Stimulated activated CD4-positive, alpha-beta T cell treated with anti-CD3 and anti-CD28 coated beads, Interleukin-15, amount 100 ng/mL, for 48 hours (primary cell): Measurements from ENCODE around the gene NFIA.

Source experiments
- DNase-seq, 2 donors: peaks; one replicate each; pipeline ENCODE4 v3.0.0-alpha.2; 2020; ENCODE audit warnings: low read depth in 2 of 2

Gene NFIA

DNA sequence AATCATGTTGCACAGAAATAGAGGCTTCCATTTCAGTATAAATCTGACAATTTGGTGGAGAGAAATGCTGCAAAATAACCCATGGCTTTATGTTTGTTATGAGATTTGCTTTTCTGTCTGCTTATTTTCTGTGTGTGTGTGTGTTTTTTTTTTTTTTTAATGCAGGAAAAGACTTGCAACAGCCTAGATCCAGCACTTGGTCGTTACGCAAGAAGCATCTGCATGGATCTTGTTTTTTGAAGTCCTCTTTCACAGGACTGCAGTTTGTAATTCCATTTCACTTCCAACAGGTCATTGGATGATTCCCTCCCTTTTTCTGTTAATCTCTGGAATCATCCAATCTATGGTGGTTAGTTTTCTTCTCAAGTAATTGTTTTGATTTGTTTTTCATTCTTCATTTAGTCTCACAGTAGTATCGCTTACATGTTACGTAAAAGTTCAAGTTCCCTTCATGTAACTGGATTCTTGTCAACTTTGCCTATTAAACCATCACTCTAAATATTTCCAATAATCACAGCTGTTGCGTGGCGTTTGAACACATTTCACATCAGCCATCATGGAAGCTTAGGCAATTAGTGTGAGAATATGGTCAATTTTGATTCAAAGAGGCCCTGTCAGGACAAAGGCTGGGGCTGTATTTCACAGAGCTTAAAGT, 312.9 kb downstream of the NFIA start:
- DNase-seq: no peak

DNA sequence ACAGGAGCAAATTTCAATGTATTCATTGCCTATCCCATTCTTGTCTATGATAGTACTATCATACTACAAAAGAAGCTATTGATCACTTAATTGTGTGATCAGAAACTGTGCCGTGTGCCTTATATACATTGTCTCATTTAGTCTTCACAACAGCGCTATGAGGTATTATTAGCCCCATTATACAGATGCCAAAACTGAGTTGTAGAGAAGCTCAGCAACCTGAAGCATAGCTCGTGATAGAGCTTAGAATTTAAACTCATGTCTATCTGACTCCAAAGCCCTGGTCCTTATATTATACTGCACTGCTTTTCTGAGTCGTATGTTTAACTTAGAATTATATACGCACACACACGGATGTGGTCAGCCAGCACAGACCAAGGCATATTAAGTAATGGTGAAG, 315.1 kb downstream of the NFIA start:
- DNase-seq: no peak

DNA sequence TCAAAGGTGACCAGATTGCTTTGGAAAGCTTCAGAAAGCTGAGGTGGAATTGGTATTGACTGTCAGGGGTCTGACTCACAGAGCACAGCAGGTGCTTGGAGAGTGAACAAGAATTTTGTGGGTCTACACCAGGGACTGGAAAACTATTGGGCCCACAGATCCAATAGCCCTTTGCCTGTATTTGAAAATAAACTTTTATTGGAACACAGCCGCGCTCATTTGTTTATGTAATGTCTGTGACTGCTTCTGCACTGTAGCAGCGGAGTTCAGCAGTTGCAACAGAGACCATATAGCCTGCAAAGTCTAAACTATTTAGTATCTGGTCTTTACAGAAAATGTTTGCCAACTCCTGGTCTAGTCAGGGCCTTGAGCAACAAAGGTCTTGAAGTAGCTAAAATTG, 315.6 kb downstream of the NFIA start:
- no peak for DNase-seq

DNA sequence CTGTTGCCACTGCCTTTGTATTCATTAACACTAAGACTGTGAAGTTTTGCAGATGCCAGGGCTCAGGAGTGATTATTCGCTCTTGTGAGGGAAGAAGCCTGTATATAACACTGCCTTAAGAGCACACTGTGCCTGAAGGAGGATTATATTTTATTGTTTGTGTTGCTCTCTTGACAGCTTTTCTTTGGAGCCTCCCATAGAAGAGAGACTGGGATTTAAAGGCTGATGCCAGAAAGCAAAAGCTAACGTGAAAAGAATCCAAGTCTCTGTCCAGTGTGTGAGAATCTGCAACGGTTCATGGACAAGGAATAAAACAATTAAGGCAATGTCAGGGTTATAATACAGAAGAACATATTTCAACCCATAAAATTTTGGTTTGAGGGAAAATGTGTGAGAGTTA, 316.8 kb downstream of the NFIA start:
- DNase-seq: no peak

DNA sequence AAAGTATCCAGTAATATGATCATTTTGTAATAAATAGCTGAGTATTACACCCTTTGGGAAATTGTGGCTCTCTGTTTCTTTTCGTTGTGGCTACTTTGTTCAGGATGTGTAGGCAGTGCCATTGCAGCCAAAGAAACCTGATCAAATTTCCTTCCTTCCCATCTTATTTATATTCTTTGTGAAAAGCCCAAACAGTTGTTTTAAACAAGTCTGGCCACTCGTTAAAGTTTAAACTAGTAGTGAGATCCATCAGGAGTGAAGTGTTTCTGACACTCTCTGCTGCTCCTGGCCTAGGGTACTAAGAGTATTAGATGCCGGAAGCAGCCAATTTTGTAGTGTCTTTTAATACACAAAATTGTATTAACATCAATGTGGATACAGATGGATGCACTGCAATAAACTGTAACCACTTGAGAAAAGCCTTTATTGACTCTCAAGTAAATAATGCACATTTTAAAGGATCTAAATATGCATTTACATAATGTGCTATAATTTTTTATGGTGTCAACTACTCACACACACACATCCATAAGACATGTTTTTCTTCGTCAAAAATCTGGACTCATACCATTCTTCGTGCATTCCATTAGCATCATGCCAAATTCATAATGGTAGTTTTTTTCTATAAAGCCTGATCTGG, 317.9 kb downstream of the NFIA start:
- DNase-seq: no peak

DNA sequence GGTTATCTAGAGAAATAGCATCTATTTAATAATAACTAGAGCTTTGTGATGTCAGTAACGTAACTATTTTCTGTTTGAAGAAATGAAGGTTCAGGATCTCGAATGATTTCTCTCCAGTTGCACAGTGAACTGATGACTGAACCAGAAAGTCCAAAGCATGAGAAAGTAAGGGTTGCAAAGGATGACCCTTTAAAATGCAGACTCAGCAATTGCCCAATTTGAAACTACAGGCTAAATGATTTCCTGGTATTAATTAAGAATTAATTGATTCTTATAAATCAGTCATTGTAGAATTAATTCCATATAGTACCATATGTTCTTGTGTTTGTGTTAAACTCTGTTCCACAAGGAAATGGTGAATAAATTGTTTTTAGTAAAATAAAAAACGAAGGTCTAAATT, 318.6 kb downstream of the NFIA start:
- DNase-seq: no peak

DNA sequence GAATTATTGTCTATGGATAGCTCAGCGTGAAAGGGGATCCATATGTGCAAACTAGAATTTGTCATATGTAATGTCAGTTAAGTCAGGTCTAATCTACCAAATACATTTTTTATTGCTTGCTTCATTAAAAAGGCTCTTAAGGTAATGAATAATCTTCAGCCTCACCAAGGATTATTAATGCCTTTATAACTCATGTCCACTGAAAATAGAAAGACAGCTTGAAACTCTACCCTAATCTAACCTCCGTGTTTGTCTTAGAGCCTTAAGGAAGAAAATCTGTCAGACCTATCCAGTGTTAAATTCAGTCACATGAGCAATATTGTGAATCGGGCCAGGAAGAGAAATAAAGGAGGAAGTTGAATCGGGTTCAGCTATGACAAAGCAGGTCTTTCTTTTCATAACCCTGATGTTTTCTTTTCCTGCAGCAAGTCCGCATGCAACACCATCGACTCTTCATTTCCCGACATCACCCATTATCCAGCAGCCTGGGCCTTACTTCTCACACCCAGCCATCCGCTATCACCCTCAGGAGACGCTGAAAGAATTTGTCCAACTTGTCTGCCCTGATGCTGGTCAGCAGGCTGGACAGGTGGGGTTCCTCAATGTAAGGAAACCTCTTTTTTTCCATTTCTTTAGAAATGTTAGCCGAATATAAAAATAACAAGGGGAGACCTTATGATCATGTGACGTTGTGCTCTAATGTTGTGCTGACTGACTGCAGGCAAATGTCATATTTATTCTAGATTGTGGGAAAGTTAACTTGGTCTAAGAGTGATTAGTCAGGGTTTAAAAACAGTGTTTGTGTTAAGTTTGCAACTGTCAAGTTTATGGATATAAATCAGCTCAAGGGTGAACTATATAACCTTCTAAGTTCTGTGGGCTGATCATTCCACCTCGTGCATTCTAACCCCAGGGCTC, 321.6 kb downstream of the NFIA start:
- no peak for DNase-seq

DNA sequence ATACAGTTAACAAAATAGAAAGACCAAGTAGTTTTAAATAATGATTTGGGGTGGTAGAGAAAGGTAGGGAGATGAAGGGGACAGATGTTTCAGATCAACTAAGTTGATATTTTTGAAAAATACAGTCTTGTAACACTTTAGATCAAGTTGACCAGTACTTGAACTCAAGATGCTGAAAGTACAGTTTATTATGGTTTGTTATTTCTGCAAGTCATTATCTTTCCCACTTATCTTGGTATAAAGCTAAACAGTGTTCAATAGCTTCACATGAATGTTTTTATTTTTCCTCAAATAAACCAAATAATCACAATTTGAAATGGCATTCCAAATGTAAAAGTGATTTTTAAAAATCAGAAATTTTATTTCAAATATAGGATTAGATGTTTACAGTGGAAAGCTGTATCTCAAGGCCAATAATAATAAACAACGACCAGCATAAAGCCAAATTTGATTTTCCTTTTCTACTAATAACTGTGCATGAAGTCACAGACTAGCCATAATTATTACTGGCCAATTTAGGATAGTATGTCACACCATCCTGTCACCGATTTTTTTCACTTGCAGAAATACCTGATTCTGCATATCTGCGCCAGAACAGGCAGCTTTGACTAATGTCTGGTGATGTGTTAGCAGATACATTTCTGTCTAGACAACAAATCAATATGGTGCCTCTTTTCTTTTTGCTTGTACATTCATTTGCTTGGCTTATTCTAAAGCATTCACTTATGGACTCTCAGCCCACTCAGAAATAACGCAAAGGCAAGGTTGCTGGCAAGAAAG, 322.4 kb downstream of the NFIA start:
- no peak for DNase-seq

DNA sequence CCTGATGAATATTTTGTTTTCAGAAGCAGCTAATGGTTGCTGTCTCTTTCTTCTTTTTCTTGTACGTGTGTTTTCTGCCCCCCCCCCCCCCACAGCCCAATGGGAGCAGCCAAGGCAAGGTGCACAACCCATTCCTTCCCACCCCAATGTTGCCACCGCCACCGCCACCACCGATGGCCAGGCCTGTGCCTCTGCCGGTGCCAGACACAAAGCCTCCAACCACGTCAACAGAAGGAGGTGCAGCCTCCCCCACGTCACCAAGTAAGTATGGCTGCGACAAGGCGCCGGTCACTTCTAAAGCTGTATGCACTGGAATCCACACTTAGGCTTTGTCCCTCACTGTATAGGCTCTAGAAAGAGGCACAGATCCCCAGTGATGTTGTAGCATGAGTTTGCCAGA, 324.1 kb downstream of the NFIA start:
- no peak for DNase-seq

DNA sequence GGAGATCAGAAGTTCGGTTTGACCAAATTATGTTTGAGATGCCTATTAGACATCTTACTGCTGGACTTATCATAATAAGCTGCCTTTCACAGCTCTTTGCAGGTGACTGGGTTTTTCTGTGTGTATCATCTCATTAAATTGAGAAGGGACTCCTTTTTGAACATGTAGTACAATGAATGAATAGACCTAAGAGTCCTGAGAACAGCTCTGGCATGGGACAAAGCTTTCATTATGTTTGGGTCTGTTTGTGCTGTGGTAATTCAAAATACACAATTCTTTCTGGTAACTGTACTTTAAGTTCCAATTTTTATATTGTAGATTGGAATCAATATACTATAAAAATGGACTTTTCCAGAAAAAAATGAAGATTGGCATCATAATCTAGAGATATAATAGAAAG, 330.2 kb downstream of the NFIA start:
- no peak for DNase-seq

DNA sequence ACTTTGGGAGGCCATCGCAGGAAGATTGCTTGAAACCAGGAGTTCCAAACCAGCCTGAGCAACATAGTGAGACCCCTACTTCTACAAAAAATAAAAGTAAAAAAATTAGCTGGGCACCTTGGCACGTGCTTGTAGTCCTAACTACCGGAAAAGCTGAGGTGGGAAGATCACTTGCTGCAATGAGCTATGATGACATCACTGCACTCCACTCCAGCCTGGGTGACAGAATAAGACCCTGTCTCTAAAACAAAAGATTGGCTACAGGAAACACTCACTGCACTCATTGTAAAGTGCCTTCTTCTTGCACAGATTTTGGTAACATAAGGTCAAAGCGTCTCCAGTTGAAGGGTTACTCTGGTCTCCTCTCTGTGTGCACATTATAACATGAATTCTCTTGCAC, 336.8 kb downstream of the NFIA start:
- DNase-seq: no peak

DNA sequence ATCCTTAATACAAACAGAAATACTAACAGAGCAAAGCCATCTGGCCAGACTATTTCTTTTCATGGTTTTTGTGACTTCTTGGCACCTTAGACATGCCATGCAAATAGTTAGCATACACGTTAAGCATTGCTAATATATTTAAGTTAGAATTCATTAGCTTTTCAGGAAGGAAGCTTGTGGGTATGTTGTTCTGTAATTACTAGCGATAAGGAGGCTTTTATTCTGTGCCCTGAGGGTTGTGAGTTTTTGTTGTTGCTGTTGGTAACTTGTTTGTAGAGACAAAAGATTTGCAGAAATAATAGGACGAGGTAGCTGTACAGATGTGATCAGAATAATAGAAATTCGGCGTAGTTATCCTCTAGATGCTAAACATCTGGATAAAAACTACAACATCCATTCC, 337.3 kb downstream of the NFIA start:
- no peak for DNase-seq

DNA sequence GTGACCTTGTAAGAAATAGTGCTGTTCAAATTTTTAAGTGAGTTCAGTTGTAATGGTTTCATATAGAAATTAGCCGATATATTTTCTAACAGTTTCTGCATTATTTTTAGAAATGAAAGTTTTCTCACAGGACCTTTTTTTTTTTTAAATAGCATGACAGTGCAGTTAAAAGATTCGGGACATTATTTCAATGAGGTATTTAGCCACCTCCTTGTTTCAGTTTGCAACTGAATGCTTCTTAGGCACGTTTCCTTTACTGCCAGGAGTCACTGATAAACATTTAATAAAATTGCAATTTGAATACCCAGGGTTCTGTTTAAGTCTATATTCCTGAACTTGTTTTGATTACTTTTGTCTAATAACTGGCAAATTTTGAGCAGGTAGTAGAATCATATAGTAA, 337.9 kb downstream of the NFIA start:
- DNase-seq: no peak

DNA sequence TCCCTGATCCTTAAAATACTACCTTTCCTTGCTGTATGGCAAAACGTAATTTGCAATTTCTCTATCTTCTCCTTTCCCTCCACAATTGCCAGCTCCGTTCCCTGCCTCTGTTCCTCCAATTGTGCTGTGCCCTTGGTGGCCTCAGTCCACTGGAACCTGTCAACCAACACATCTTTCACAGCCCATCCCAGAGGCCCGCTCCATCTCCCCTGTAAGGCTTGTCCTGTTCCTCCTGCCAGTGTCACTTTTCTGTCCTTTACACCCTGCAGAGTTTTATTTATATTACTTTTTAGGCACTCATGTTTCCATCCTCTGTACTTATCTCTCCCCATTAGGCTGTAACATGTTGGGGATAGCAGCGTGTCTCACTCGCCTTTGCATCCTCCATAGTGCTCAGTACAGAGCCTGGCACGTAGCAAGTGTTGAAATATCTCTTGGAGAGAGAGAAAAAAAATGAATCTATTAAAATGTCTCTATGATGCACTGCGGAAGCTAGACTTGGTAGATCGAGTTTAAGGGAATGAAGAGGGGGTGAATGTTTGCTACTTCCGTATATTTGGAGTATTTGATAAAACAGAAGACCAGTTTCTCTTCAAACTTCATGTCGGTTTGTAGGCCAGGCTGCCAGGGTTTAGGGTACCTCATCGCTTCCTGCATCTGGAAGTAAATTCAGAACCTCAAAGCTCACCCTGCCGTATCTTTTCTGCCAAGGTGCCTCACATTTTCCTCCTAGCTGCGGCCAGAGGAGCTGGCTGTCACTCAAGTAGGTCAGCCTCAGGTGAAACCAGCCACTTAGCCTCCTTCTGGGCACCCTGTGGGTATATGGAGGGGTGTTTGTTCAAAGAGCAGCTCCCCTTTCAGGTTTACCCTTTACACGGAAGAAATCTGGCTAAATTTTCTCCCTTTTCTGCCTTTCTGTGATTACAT, 338.8 kb downstream of the NFIA start:
- no peak for DNase-seq

DNA sequence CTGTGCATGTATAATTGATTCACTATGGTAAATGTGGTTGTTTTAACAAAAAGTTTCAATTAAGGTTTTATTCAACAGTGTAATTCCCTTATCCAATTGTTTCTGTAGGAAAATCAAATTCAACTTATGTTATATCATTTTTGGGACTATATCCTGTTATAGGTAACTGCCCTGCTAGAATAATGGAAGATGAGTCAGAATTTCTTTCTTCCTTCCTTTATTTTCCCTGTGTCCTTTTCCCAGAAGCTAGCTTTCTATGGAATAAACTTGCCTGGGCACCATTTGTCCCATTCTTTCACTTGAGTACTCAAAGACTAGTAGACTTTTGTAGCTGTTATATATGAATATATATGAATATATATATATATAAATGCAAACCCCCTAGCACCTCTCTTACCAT, 341.3 kb downstream of the NFIA start:
- no peak for DNase-seq

DNA sequence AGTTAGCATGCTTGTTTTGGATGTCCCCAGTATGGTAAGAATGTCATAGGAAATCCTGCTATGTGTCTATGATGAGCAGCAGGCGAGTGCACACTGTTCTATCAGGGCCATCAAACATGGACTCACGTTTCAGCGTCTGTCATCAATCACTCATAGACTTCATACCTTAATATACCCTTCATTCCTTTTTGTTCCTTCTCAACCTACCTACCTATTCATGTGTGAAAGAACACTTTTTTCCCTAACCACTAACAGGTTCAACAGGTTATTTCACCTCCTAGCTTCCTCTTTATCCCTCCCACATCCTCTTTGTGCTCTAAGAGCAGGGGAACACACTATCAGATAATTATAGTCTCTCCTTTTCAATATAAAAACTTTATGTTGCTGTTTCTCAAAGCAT, 342.0 kb downstream of the NFIA start:
- DNase-seq: no peak

DNA sequence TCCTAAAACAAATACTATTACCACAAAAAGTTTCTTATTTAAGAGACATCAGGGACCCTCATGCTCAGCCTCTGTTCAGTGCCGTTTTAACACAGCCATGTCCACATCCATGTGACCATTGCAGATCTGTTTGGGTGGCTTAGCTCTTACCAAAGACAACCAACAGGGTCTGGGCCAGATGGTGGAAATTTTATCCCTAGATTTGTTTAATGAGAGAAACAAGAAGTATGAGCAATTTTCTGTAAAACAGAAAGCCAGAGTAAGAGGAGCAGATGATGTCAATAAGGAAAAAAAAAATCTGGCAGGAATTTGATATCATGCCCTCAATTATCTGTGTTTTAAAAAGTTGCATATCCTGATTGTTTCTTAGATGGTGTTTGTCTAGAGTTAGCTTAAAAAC, 342.7 kb downstream of the NFIA start:
- no peak for DNase-seq

DNA sequence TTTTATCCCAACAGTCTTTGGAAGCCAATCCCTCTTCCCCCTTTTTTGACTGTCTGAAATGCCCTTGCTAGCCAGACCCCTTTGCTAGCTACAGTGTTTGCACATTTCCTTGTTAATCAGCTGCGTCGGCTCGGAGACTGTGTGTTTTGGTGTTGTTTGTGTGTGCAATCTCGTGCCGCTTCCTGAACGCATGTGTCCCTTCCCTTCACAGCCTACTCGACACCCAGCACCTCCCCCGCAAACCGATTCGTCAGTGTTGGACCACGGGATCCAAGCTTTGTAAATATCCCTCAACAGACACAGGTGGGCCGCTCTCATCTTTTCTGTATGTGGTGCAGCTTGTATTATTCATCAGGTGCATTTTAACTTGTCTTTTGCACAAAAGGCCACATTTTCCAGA, 343.9 kb downstream of the NFIA start:
- no peak for DNase-seq

DNA sequence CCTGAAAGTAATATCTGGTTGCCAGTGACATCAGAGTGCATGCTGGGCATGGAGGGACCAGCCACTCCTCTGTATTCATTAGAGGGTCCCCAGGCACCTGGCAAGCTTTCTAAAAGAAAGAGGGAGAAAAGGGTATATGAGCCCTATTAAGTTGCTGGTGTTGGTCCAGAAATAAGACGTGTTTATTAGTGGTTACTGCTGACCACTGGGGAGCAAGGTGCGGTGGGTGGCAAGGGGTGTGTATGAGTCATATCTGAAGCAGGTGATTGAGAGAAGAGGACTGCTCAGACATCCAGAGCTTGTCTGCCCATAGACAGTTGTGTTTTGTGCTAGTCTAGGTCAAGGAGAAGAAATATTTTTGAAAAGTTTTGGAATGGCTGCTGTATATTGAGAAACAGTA, 344.5 kb downstream of the NFIA start:
- no peak for DNase-seq

DNA sequence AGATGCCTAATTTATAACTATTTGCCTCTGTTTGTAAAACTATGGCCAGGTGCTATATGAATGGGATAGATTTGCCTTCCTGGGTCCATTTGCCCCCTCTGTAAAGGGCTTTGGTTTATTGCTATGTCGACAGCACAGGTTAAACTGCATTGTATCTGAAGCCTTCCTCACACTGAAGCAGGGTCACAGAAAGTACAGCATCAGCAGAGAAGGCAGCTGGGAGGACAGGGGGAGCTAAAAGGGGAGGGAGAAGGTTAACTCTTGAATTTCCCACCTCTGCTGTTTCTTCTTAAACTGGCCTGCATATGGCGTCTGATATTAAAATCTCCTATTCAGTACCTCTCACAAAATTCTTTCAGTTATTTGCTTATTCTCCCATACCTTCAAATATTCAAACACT, 345.1 kb downstream of the NFIA start:
- no peak for DNase-seq

DNA sequence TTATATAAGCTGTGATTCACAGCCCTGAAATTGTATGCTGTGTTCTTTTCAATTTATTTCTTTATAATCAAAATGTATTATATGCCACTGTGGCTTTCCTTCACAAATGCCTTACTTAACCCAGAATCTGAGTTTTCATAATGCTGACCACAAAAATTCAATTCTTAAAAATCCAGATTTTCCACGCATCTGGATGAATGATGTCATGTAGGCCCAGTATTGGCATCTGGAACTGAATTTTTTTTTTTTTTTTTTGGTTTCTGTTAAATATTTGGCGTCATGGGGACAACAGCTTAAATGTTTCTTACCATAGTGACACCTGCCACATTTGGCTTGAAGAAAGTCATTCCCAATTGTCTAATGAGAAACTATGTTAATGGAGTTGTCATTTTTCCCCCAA, 345.8 kb downstream of the NFIA start:
- no peak for DNase-seq
